Measurements from ENCODE around the gene OR6B1. TPM values are rescaled to one million over a fixed set of nuclear protein-coding genes. Genes with fewer than 3 reads are reported as not detected.

OR6B1 gene
- total and polyA plus RNA-seq, 2 experiments from 2014 or later, result not detected

DNA sequence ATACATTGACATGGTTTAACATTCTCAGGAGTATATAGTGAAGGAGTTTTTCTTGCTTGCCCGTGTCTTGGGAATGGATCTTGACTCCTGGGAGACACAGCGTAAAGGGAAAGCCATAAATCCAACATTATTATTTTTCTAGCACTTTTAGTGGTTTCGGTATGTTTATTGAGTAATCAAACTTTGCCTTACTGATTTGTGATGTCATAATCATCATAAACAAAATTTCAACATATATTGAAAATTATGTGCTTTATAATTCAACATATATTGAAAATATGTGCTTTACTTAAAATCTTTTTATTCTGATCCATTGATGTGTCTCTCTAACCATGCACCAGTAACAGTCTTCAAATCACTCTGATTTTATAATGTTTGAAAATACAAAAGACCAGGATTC is 28.4 kb downstream of the OR6B1 start:
- H3K4me3 ChIP-seq, result no peak overlapping the region
- DNase-seq (ENCODE audit: low read depth in 1 of 2, low spot score in 1 of 2), result no peak
- TF ChIP-seq, protein P1, sequence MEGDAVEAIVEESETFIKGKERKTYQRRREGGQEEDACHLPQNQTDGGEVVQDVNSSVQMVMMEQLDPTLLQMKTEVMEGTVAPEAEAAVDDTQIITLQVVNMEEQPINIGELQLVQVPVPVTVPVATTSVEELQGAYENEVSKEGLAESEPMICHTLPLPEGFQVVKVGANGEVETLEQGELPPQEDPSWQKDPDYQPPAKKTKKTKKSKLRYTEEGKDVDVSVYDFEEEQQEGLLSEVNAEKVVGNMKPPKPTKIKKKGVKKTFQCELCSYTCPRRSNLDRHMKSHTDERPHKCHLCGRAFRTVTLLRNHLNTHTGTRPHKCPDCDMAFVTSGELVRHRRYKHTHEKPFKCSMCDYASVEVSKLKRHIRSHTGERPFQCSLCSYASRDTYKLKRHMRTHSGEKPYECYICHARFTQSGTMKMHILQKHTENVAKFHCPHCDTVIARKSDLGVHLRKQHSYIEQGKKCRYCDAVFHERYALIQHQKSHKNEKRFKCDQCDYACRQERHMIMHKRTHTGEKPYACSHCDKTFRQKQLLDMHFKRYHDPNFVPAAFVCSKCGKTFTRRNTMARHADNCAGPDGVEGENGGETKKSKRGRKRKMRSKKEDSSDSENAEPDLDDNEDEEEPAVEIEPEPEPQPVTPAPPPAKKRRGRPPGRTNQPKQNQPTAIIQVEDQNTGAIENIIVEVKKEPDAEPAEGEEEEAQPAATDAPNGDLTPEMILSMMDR (IDR thresholded peaks at IDR 0.05; ENCODE audit: low read depth, low read length), result no peak
- no peaks in the 10 kb centered on the region for H3K9me3 ChIP-seq (ENCODE audit: low read depth)
- H3K27me3 ChIP-seq, result peaks cover 3% of the 10 kb centered on the region
- no peak overlapping the region for H3K27ac ChIP-seq
- H3K36me3 ChIP-seq, result no peaks in the 10 kb centered on the region
- no peaks in the 10 kb centered on the region for H3K4me1 ChIP-seq (ENCODE audit: low read depth)

DNA sequence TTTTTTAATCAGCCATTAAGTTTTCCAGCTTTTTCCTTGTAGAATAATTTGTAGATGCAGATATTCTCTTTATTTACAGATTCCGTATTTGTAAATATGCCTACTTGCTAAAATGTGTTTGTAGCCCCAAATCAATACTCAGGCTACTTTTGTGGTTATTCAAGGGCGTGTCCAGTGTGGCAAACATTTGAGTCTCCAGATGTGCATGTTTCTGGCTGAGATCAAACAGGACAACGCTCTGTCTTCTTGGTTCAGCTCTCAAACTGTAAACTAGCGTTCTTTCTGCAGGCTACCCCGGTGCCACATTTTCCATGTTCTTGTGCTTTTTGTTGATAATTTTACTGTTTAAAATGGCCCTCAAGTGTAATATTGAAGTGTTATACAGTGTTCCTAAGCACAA is 32.4 kb downstream of the OR6B1 start:
- Histone ChIP-seq H3K27ac (no peak overlapping the region), H3K4me1 (ENCODE audit: low read depth) (no peaks in the 10 kb centered on the region), H3K36me3 (no peaks in the 10 kb centered on the region), H3K27me3 (no peaks in the 10 kb centered on the region), H3K9me3 (ENCODE audit: low read depth) (no peaks in the 10 kb centered on the region), H3K4me3 (no peak overlapping the region)
- no peak for DNase-seq (ENCODE audit: low read depth in 1 of 2, low spot score in 1 of 2)
- TF ChIP-seq, protein P1 (IDR thresholded peaks at IDR 0.05; ENCODE audit: low read depth, low read length), result no peak

DNA sequence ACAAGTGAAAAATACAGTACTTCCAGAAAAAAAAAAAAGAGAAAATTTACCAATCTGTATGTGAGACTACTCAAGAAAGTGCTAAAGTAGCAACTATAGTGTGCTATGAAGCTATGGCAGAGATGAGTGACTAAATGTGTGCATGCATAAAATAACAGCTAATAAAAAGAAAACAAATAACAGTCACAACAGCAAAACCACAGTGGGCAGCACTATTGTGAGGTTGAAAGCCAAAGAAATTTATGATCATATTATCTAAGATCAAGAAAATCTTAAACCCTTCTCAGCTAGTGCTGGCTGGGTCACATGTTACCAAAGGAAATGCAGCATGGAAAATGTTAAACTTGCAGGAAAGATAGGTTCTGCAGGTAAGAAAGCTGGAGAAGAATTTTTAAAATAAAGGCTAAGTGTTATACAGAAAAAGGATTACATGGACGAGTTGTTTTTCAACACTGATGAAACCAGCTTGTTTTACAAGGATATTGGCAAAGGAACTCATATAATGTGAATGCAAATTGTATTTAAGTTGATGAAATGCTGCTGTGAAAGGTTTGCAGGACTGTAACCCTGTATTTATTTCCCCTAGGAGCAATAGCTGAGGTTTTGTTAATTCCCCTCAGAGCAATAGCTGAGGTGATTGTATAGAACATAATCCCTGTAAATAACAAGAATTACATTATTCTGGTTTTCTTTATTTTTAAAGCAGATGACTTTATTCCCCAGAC is 33.0 kb downstream of the OR6B1 start:
- TF ChIP-seq, protein P1 (IDR thresholded peaks at IDR 0.05; ENCODE audit: low read depth, low read length), result no peak
- H3K36me3 ChIP-seq, result no peaks in the 10 kb centered on the region
- no peak overlapping the region for H3K27ac ChIP-seq
- H3K9me3 ChIP-seq (ENCODE audit: low read depth), result no peaks in the 10 kb centered on the region
- H3K4me1 ChIP-seq (ENCODE audit: low read depth), result no peaks in the 10 kb centered on the region
- no peak for DNase-seq (ENCODE audit: low read depth in 1 of 2, low spot score in 1 of 2)
- H3K27me3 ChIP-seq, result no peaks in the 10 kb centered on the region
- no peak overlapping the region for H3K4me3 ChIP-seq

DNA sequence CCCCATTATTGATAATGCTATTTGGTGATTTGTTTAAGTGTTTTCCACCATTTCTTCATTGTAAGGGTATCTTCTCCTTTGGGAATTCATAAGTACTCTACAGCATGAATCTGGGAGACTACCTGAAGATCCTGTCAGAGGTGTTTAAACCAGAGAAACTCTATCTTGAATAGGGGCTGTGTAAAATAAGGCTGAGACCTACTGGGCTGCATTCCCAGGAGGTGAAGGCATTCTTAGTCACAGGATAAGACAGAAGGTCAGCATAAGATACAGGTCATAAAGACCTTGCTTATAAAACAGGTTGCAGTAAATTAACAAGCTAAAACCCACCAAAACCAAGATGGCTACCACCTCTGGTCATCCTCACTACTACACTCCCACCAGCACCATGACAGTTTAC is 35.3 kb downstream of the OR6B1 start:
- Histone ChIP-seq H3K27ac (no peak overlapping the region), H3K36me3 (no peaks in the 10 kb centered on the region), H3K9me3 (ENCODE audit: low read depth) (no peaks in the 10 kb centered on the region), H3K4me3 (no peak overlapping the region), H3K4me1 (ENCODE audit: low read depth) (no peaks in the 10 kb centered on the region), H3K27me3 (no peaks in the 10 kb centered on the region)
- DNase-seq (ENCODE audit: low read depth in 1 of 2, low spot score in 1 of 2), result no peak
- TF ChIP-seq, protein P1 (IDR thresholded peaks at IDR 0.05; ENCODE audit: low read depth, low read length), result no peak

DNA sequence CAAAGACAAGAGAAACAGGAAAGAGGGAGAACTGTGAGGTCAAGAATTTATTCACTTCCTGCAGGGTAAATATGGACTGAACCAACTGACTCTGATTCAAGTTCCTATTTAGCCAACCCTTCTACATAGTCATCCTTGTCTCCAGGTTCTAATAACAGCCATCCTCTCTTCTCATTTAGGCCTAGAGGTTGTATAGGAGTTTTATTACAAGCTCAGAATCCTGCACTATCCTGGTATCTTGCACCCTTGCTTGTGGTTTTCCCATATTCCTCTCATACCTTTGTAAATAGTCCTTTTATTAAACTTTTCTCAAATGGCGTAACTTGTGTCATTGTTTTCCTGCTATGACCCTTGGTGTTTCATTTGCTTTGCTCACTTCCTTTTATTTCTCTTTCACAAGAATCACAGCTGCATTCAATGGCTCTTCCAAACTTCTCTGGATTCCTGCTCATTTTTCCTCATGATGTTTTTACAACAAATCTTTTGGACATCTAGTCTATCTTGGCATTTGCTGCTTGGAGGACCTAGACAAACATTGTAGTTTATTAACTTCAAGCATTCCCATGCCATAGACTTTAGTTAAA is 36.3 kb downstream of the OR6B1 start:
- Histone ChIP-seq H3K27ac (no peak overlapping the region), H3K4me3 (no peak overlapping the region), H3K36me3 (no peaks in the 10 kb centered on the region), H3K4me1 (ENCODE audit: low read depth) (no peaks in the 10 kb centered on the region), H3K27me3 (no peaks in the 10 kb centered on the region), H3K9me3 (ENCODE audit: low read depth) (no peaks in the 10 kb centered on the region)
- no peak for DNase-seq (ENCODE audit: low read depth in 1 of 2, low spot score in 1 of 2)
- TF ChIP-seq, protein P1 (IDR thresholded peaks at IDR 0.05; ENCODE audit: low read depth, low read length), result no peak

All from cardiac muscle cell (in vitro differentiated cells and primary cell).